ENCODE measurements around the gene PLXNA2. TPM values are rescaled to one million over a fixed set of nuclear protein-coding genes. Genes with fewer than 3 reads are reported as not detected.
A peak's percentile ranks its signal among the peaks of the same experiment; 100 is the strongest.

The PLXNA2 gene
- total and polyA plus RNA-seq, 2 of the 4 experiments (the other 2 are of a cell fraction), result 0.72 to 1.1 TPM

DNA sequence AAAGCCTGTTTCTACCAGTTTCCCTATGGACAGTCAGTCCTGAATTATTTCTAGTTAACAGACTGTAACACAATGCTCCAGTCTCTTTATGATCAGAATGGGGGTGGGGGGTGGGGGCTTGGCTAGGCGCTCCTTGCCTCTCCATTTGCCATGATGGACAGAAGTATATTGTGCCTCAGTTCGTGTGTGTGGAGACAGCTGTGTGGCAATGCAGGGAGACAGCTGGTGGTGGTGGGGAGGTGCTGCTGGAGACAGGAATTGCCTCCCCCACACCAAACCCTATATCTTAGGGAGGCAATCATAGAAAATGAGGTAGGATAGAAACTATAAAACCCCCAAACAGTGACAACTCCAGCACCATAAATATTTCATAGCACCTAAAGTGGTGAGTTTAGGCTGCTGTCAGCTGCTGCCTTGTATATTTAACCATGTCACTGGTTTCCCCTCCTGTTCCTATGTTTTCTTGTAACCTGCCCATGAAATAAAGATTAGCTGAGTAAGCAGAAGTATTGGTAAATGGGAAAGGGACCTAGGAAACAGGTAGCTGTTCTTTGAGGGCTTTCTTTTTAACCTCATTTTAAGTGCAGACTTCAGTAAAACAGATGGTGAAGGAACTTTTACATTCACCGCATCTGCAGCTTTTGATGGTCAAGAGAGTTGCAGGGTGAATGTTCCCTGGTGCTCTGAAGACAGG is 3.4 kb downstream of the PLXNA2 start:
- no peak overlapping the region for H2BK5ac ChIP-seq (ENCODE audit: low read depth, low read length, poor library complexity, severe bottlenecking)
- ChIA-PET POLR2A (ENCODE audit: unreplicated experiment) (no interaction called here), CTCF (interaction anchor here (0.7 to 11.3 kb wide), 4 partner anchors 9 to 219 kb away, joined by 3 to 158 read pairs (median 3); no protein-coding TSS in a partner anchor)
- BruUV-seq (replicated peaks), result no TSS peak
- no peak overlapping the region for H2AK5ac ChIP-seq (ENCODE audit: low read depth, low read length)
- no peak overlapping the region for H2AK9ac ChIP-seq (replicated peaks; ENCODE audit: low read depth, low read length, poor library complexity)
- H3K9ac ChIP-seq (ENCODE audit: low read depth, low read length), result no peak overlapping the region
- no peak overlapping the region for H2BK120ac ChIP-seq (ENCODE audit: low read depth, low read length)
- peaks cover 5% of the 10 kb centered on the region; the same call in 1 of the 2 replicates for H3K27me3 ChIP-seq (ENCODE audit: control insufficient read depth, insufficient read depth, low read length)
- DNase-seq (no peak), ATAC-seq (ENCODE audit: low read depth) (no peak)
- H3K23ac ChIP-seq (ENCODE audit: low read depth, low read length), result no peak overlapping the region
- dilution Hi-C loops (cut with HindIII; ENCODE audit: low sequenced_read_pairs, unreplicated experiment) (no loop called here), in situ Hi-C loops (cut with MboI; ENCODE audit: low sequenced_read_pairs) (loop anchor here (5.0 kb wide), 2 partner anchors 109 to 359 kb away; no protein-coding TSS in a partner anchor), intact Hi-C loops (cut with micrococcal nuclease) (loop anchor here (10.0 kb wide), 1 partner anchor 1114 kb away; no protein-coding TSS in a partner anchor)
- TF ChIP-seq MAFK (IDR thresholded peaks at IDR 0.05; ENCODE audit: low read depth, low read length) (peak; percentile 78), FOS (IDR thresholded peaks at IDR 0.05; ENCODE audit: low read depth, low read length) (no peak)
- no peak overlapping the region for H4K5ac ChIP-seq (ENCODE audit: low read depth, low read length)
- no peak overlapping the region for H2BK15ac ChIP-seq (ENCODE audit: low read depth, low read length)
- no peak overlapping the region for H2AFZ ChIP-seq (replicated peaks; ENCODE audit: low read length, poor library complexity)
- peaks cover 12% of the 10 kb centered on the region for H3K4me1 ChIP-seq (ENCODE audit: control insufficient read depth, insufficient read depth, low read length)
- no peaks in the 10 kb centered on the region for H4K20me1 ChIP-seq (ENCODE audit: insufficient read depth, low read length)
- H3K36me3 ChIP-seq (ENCODE audit: control insufficient read depth, insufficient read depth, low read length), result no peaks in the 10 kb centered on the region
- H2BK20ac ChIP-seq (ENCODE audit: low read depth, low read length), result no peak overlapping the region
- no peak overlapping the region for H4K91ac ChIP-seq (ENCODE audit: insufficient read depth, low read depth, low read length)
- no peak overlapping the region for H3K4ac ChIP-seq (ENCODE audit: low read depth, low read length)
- H3K9me3 ChIP-seq (ENCODE audit: control insufficient read depth, insufficient read depth, low read length), result no peaks in the 10 kb centered on the region
- no peak overlapping the region for H3K56ac ChIP-seq (ENCODE audit: extremely low read depth, insufficient read depth, low read length)
- H3K79me1 ChIP-seq (ENCODE audit: low read depth in 1 of 2, low read length in 2 of 2), result peaks cover 0 to 25% of the 10 kb centered on the region in 2 experiments; a peak in 1 of 4 replicates
- H4K8ac ChIP-seq (ENCODE audit: low read depth in 2 of 2, low read length in 2 of 2), result no peak overlapping the region
- no peak overlapping the region for H3K18ac ChIP-seq (ENCODE audit: low read depth, low read length)
- H3K14ac ChIP-seq (replicated peaks; ENCODE audit: low read depth, low read length), result no peak overlapping the region
- WGBS, 2 experiments (ENCODE audit: extremely low coverage in 2 of 2, insufficient read length in 1 of 2), result 100% methylated on average over 1 of the region's 3 CpGs; no CpG with 5 or more reads in 1 of the 2 experiments
- H3K27ac ChIP-seq (ENCODE audit: insufficient read depth, low read length), result no peak overlapping the region
- H3K4me2 ChIP-seq (ENCODE audit: low read depth, low read length), result no peak overlapping the region
- H3K9me1 ChIP-seq (ENCODE audit: insufficient read depth, low read length), result no peaks in the 10 kb centered on the region
- H3K4me3 ChIP-seq (ENCODE audit: insufficient read depth, low read depth, low read length), result no peak overlapping the region
